SW 1271 (cell line): ENCODE measurements around the gene MRPS18A.
"Not testable (repeated sequence)": the region's sequence is repeated elsewhere in the genome, so short reads cannot be mapped to it uniquely, and the experiment has no call there.

Experiments
- DNase-seq, 2 experiments: peaks; one replicate each; lab custom pipeline; 2025; lab: John Stamatoyannopoulos, UW

The MRPS18A gene

GRCh38 chr6:43635387-43636307, 51.9 kb downstream of the MRPS18A start, which contains the start of gene MAD2L1BP:
TSS of gene MAD2L1BP (plus strand) at chr6:43635840. CDS start at chr6:43635876, 36 bp downstream.
- DNase-seq: peak; percentile 53 to 82

DNA sequence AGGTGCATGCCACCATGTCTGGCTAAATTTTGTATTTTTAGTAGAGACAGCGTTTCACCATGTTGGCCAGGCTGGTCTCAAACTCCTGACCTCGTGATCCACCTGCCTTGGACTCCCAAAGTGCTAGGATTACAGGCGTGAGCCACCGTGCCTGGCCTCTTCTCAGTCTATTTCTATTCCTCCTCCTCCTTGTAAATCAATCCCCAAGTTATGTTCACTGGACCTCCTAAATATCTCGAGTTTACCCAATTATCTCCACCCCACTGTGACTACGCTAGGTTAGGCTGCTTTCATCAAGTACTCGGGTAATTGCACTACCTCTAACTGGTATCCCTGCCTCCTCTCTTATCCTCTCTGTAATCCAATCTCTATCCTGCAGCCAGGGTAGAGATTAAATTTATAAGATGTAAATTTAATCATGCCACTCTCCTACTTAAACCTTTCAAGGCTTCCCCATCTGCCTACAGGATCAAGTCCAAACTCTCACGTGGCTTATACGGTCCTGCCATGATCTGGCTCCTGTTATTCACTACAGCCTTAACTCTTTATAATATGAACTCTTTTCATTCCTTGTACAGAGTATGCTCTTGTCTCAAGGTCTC, 52.8 kb downstream of the MRPS18A start:
- DNase-seq: no peak

GRCh38 chr6:43633002-43633401, 54.6 kb downstream of the MRPS18A start:
- not testable (repeated sequence) for DNase-seq

DNA sequence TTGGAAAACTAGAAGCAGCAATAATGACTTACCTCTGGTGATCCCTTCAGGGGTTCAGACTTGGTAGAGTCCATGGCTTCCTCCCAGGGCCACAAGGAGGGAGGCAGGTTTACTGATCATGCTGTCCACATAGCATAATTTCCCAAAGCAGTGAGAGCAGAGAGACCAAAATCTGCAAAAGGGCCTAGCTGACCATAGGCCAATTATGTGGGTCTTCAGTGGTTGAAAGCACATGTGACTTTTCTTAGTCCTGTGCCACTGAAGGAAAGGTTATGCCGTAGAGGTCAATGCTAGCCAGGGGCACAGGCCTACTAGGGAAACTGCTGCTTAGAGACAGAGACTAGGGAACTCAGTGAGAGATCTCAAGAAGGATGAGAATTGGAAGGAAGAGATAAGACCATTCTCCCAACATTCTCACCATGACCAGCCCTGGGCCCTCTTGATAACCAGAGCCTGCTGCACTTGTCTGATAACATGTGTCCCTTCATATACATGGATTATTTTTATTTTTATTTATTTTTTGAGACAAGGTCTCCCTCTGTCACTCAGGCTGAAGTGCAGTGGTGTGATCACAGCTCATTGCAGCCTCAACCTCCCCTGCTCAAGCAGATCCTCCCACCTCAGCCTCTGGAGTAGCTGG, 56.5 kb downstream of the MRPS18A start:
- DNase-seq: no peak

- DNase-seq: peak; percentile 91 to 96
These were observed 57.9 kb downstream of the MRPS18A start for GRCh38 chr6:43629505-43630300.

GRCh38 chr6:43629104-43629504, 58.5 kb downstream of the MRPS18A start, which contains the start of gene GTPBP2:
TSS of gene GTPBP2 (minus strand) at chr6:43629264. CDS start at chr6:43629162, 102 bp downstream.
- peak; percentile 96 to 97 for DNase-seq

DNA sequence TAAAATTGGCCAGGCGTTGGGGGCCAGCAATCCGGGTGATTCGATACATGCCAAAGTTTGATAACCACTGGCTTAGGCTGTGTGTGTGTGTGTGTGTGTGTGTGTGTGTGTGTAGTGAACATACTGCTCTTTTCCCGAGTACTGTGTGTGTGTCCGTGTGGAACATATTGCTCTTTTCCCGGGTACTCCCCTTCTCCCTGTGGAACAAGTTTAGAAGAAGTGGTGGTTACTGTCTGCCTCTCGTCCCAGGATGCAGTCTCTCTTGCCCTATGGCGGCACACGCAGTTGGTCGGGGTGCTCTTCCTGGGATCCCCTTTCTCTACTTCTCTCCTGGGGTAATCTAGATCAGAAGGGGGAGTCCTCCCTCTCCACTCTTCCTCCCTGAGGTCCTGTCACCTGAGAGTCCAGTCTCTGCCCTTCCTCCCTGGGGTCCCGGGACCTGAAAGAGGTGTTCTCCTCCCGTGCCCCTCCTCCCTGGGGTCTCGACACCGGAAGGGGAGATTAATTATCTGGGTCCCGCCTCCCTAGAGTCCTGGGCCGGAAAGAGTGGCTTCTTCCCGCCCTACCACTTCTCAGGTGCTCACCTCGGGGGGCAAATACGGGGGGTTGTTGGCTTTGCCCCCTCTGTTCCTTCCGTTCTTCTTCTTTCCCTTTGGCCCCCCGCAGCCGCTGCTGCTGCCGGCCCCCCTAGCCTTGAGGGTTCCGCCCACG, 59.0 kb downstream of the MRPS18A start:
- DNase-seq: peak in 1 of 2 experiments; percentile 59

DNA sequence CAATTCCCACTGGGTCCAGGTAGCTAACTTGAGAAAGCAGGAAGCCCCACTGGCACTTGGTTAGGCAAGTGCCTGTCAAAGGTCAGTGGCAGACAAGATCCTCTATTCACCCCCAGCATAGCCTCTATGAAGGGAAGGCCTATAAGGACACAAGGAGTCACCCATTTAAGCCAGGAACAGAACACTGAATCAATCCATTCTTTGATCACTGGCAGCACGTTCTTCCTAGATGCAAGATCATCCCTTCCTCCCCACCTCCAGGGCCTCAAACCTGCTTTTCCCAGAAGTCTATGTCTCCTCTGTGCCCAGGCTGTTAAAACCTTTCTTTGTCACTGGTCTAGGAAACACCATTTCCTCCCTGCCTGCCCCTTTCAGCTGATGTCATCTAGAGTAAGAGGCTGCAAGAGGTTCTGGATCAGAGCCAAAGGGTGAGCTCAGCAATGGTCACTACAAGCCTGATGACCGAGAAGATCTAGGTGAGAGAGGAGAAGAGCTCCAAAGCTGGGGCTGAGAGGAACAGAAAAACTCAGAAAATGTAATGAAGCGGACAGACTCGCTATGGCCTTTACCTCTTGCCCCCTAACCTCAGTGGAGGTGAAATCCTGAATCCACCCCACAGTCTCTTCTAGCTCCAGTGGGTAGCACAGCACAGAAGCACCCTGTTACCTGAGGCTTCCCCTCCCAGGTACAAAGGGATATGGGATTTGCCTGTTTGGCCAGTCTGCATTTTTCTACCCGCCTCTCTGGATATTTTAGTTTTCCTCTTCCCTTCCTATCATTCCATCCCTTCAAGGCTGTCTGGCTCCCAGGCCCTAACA, 60.4 kb downstream of the MRPS18A start:
- DNase-seq: peak; percentile 56 to 74

DNA sequence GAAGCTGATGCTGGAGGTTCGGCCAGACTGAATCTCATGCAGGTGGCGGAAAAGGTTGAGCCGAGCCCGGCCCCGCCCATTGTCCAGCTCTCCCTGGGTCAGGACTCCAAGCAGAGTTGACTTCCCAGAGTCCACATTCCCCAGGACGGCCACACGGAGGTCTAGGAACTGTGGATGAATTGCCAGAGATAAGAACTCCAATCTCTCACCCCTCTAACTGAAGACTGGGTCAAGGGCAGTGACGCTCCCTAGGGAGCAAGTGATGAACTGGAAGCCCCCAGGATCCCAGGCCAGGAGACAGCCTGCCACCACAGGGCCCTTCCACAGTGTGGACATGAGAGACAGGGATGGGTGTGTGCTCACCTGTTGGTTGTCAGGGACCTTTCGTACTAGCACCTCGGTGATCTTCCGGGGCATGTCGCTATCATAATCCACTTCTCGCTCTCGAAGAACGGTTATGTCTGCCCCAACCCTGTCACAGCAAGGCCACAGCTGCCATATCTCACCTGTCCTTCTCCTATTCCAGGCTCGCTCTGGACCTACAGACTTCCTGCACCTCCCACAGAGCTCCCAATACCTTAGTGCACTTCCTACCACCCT, 62.1 kb downstream of the MRPS18A start:
- DNase-seq: no peak

DNA sequence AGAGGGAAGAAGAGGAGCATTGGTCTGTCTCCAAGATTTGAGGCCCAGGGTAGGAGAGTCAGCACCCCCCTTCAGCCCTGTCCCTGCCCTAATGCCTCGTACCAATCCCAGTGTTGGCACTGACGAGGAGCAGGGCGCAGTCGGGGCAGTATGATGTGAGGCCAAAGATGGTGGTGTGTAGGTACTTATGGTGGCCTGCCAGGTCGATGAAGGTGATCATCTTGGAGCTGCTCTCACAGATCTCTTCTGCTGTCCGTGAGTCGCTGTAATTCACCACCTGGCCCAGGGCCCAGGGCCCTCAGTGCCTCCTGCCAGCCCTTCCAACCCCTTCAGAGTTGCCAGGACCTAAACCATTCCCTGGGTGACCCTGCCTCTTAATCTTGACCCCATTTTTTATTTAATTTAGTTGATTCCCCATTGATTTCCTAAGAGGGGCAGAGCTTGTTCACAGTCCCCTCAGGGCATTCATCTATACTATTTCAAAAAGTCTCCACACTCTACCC, 62.8 kb downstream of the MRPS18A start:
- no peak for DNase-seq

DNA sequence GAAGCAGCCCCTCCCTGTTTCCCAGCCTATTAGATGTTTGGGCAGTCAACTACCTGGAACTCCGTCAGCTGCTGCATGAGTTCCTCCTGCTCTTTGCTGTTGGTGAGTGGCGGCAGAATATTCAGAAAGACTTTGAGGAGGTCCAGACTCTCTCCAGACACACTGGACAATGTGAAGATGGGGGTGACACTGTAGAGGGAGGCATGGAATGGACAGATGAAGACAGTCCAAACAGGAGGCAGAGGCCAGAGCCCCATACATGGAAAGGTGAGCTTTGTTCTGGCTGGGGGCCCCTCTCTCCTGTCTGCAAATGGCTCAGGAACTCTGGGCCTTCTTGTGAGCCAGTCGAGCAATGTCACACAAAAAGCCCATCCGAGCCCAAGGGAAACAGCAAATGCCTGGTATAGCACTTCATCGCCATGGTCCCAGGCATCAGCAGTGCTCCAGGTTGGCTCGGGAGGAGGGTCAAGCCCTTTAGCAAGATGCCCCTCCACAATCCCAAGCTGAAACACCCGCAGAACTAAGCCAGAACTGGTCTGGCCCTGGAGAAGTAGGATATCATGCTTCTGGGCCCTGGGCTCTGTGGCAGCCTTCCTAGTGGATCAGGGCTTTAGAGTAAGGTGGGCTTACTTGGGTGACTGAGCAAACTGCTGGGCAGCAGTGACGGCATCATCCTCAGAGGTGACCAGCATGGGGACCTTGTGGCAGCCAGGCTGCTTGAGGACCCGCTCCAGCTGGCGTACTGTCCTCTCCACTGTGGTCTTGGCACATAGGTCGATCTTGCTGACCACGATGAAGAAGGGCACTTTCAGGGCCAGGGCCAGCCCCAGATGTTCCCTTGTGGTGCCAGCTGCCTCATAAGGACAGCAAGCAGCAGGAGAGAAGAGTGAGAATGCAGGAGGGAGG, 63.5 kb downstream of the MRPS18A start:
- no peak for DNase-seq

- DNase-seq: no peak
These were observed 65.0 kb downstream of the MRPS18A start for GRCh38 chr6:43622541-43622940.

DNA sequence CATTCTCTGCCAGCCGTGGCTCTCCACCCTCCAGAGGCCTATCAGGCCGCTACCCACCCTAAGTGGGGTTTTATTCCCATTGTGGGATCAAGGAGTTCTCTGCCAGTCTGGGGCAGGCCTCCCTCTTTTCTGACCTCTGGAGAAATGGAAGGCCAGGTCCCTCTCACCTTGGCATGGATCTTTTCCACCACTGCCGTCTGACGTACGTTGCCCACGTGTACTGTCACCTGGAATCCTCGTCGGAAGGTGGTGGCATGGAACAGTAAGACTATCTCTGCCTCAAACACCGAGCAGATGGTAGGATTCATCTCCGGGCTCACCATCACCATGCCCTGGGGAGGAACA, 65.8 kb downstream of the MRPS18A start:
- no peak for DNase-seq
